Erythroblast (primary cell): ENCODE results near the gene SV2B.
"Not testable (repeated sequence)": the region's sequence is repeated elsewhere in the genome, so short reads cannot be mapped to it uniquely, and the experiment has no call there.

ENCODE experiments used
- DNase-seq, 2 experiments: peaks; one replicate each; lab custom pipeline; 2025; lab: John Stamatoyannopoulos, UW
- GATA1 ChIP-seq: IDR thresholded peaks from 2 replicates; pipeline ENCODE4 v1.6.1; 2011; ENCODE audit warnings: low read depth, mild to moderate bottlenecking, control low read depth, low read length, moderate library complexity
- POLR2A ChIP-seq: IDR thresholded peaks from 2 replicates; pipeline ENCODE4 v1.6.1; 2011; ENCODE audit warnings: mild to moderate bottlenecking, low read length

Gene SV2B

GRCh38 chr15:91308855-91309254 is 208.8 kb downstream of the SV2B start:
- TF ChIP-seq GATA1 (no peak), POLR2A (no peak)
- DNase-seq = no peak

DNA sequence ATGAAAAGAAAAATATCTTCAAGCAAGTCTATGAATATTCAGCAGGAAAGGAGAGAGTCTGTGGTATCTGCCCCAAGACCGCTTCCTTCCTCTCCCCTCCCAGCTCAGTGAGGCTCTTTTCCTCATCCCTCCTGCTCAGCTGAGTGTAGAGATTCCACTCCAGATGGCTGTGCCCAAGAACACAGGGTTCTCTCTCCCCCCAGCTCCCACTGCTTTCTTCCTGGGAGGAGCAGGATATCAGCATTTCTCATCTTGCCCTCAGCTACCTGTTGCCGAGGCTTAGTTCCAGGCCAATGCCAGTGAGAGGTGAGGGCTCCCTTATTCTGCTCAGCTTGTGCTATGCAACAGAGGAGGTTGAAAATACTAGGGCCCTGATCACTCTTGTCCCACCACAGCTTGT is 211.9 kb downstream of the SV2B start:
- no peak for DNase-seq
- TF ChIP-seq GATA1 = no peak

- no peak for DNase-seq
These were observed 216.1 kb downstream of the SV2B start for GRCh38 chr15:91316126-91316525.

DNA sequence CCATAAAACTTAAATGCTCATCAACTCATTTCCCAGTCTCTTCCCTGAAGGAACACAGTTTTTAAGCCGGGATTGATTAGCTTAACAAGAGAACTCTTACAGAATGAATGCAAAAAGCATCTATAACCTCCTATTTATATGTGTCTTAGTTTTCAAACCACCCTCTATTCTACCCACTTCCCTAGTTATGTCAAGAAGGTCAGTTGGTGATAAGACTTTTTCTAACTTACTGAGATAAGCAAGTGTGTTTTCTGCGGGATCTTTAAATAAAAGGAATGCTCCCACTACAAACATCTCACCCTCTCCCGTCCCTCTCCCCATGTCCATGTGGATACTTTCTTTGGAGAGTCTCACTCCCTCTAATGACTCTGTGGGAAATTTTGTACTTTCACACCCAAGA is 218.5 kb downstream of the SV2B start:
- TF ChIP-seq GATA1 (no peak), POLR2A (no peak)
- peak; percentile 30 to 39 for DNase-seq

More at GRCh38 chr15:91316126-91316525, 216.1 kb downstream of the SV2B start:
- TF ChIP-seq POLR2A (no peak), GATA1 (no peak)

- peak; percentile 46 to 75 for DNase-seq
- TF ChIP-seq POLR2A (no peak), GATA1 (no peak)
These were observed 218.9 kb downstream of the SV2B start for GRCh38 chr15:91318931-91319330.

DNA sequence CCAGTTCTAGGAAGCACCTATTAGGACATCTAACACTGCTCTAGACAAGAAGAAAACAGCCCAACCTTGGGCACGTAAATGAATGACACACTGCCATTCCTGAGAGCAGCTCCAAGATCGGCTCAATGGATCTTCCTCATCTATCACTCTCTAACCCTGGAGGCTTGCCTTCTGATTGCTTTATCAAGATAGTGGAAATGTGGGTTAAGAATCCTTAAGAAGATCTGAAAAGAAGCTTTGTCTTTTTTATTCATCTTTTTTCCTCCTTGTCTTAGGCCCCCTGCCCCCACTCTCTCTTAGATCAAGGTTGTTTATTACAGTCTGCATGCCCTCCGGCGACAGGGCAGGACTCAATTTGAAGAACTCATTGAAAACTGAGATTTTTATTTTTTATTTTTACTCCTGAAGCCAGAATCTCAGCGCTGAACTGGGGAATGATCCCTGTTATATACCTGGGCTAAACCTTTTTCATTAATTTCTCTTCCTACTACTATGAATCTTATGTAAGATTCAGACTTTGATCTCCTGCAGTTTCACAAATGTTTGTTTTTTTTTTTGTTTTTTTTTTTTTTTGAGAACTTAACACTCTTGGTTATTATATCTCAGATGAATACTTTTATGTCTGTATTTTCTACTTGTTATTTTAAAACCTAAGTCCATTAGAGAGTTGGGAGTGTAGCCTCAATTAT is 219.5 kb downstream of the SV2B start:
- no peak for DNase-seq
- TF ChIP-seq GATA1 (no peak), POLR2A (no peak)

- TF ChIP-seq POLR2A (no peak), GATA1 (no peak)
- DNase-seq = peak; percentile 4 to 5
These were observed 220.0 kb downstream of the SV2B start for GRCh38 chr15:91320101-91320500.

DNA sequence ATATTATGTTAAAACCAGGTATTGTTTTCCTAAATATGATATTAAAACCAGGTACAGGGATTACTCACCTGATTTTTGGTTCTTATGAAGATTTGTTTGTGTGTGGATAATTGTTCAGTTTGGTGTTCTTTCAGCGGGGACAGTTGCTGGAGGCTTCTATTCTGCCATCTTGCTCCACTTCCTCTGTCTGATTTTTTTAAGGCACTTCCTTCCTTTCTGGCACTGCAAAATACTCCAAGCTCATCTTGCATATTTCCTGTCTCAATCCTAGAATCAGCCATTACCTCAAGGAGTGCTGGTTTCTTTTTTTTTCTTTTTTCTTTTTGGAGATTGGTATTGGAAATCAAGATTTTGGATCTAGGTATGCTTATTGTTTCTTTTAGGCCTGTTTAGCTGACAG is 229.9 kb downstream of the SV2B start:
- TF ChIP-seq POLR2A (no peak), GATA1 (no peak)
- no peak for DNase-seq

DNA sequence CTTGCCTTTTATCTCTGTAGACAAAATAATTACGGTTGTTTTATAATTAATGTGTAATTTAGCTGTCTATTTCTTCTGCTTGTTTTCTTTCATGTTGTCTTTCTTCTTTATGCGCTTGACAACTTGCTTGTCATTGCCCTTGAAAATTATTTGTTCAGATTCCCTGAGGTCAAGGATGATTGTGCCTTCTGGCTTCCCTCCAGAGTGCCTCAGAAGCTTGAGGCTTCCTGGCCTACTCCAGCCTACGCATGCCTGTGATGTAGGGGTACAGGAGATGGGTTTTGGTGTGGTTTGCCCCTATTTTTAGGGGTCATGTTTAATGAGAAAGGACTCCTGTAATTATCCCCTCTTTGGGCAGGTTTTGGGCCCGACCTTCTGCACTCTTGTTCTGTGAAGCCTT is 231.5 kb downstream of the SV2B start:
- TF ChIP-seq POLR2A (no peak), GATA1 (no peak)
- DNase-seq = no peak

DNA sequence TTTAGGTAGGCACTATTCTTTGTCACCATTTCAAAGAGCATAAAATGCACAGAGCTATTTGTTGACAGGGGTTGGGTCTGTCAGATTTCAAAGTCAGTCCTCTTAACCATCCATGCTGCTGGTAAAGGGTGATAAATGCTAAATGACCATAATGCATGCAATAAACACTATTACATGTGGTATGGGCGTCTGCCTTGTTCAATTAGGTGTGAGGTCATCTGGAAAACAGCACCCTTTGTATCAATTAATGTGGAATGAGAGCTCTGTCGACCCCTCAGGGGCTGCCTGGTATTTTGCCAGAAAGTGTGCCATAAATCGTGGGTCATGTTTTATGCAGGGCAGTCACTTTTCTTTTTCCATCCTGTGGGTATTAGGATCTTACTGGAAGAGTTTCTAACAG is 235.6 kb downstream of the SV2B start:
- TF ChIP-seq GATA1 (no peak), POLR2A (no peak)

GRCh38 chr15:91336687-91337086 is 236.6 kb downstream of the SV2B start:
- no peak for TF ChIP-seq GATA1
- TF ChIP-seq POLR2A = no peak
- DNase-seq = no peak

More for the DNA sequence above, 235.6 kb downstream of the SV2B start:
- no peak for DNase-seq

GRCh38 chr15:91338766-91339165 is 238.7 kb downstream of the SV2B start:
- TF ChIP-seq GATA1 = no peak
- peak; percentile 13 to 16 for DNase-seq

DNA sequence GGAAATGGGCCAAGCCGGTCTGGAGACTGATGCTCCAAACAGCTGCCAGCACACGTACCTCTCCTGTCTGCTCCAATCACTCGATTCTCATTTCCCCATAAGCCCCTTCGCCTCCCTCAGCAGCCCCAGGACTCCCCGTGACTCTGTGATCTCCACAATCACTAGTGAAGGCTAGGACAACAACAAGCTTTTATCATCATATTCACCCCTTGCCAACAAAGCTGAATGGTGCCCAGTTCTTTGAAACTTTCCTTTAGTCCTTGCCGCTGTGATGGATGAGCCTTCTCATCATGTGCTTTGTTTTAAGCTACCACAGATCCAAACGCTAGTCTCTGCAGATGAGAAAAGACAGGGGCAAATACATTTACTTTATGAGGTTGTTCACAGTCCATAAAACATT is 242.0 kb downstream of the SV2B start:
- no peak for DNase-seq
- TF ChIP-seq POLR2A (no peak), GATA1 (no peak)

DNA sequence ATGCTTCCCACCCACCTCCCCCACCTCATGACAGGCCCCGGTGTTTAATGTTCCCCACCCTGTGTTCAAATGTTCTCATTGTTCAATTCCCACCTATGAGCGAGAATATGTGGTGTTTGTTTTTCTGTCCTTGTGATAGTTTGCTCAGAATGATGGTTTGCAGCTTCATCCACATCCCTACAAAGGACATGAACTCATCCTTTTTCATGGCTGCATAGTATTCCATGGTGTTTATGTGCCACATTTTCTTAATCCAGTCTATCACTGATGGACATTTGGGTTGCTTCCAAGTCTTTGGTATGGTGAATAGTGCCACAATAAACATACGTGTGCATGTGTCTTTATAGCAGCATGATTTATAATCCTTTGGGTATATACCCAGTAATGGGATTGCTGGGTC is 244.9 kb downstream of the SV2B start:
- DNase-seq = not testable (repeated sequence)

GRCh38 chr15:91345736-91346135 is 245.7 kb downstream of the SV2B start:
- DNase-seq = no peak
- TF ChIP-seq POLR2A (no peak), GATA1 (no peak)
